ENCODE measurements around the gene DNASE2B. TPM values are rescaled to one million over a fixed set of nuclear protein-coding genes. Genes with fewer than 3 reads are reported as not detected.

DNASE2B gene
- polyA plus RNA-seq, 2 donors, result not detected

GRCh38 chr1:84407958-84408422 lies 9.7 kb downstream of the DNASE2B start:
- no peaks in the 10 kb centered on the region for H3K9me3 ChIP-seq (ENCODE audit: control insufficient read depth in 2 of 2, insufficient read depth in 1 of 2, low read depth in 1 of 2, low read length in 1 of 2)
- H3K4me3 ChIP-seq (ENCODE audit: low read depth in 1 of 2, low read length in 2 of 2), result no peak overlapping the region
- H3K27me3 ChIP-seq (ENCODE audit: control insufficient read depth in 1 of 2, insufficient read depth in 2 of 2, low read length in 2 of 2), result no peaks in the 10 kb centered on the region
- no peaks in the 10 kb centered on the region for H3K4me1 ChIP-seq (ENCODE audit: control insufficient read depth in 2 of 2, insufficient read depth in 2 of 2, low read length in 1 of 2)
- 90 to 91% methylated on average over 2 of the region's 2 CpGs for WGBS, 2 donors
- H3K36me3 ChIP-seq (ENCODE audit: control insufficient read depth in 2 of 2, insufficient read depth in 2 of 2, low read length in 1 of 2), result no peaks in the 10 kb centered on the region
- H3K27ac ChIP-seq (ENCODE audit: low read depth in 2 of 2, low read length in 1 of 2), result no peak overlapping the region

GRCh38 chr1:84409888-84410287 lies 11.6 kb downstream of the DNASE2B start:
- no peak overlapping the region for H3K4me3 ChIP-seq (ENCODE audit: low read depth in 1 of 2, low read length in 2 of 2)
- no peaks in the 10 kb centered on the region for H3K4me1 ChIP-seq (ENCODE audit: control insufficient read depth in 2 of 2, insufficient read depth in 2 of 2, low read length in 1 of 2)
- H3K27me3 ChIP-seq (ENCODE audit: control insufficient read depth in 1 of 2, insufficient read depth in 2 of 2, low read length in 2 of 2), result no peaks in the 10 kb centered on the region
- no peaks in the 10 kb centered on the region for H3K36me3 ChIP-seq (ENCODE audit: control insufficient read depth in 2 of 2, insufficient read depth in 2 of 2, low read length in 1 of 2)
- H3K9me3 ChIP-seq (ENCODE audit: control insufficient read depth in 2 of 2, insufficient read depth in 1 of 2, low read depth in 1 of 2, low read length in 1 of 2), result no peaks in the 10 kb centered on the region
- 27 to 47% methylated on average over 2 of the region's 2 CpGs for WGBS, 2 donors
- no peak overlapping the region for H3K27ac ChIP-seq (ENCODE audit: low read depth in 2 of 2, low read length in 1 of 2)

- Histone ChIP-seq H3K27ac (ENCODE audit: low read depth in 2 of 2, low read length in 1 of 2) (no peak overlapping the region), H3K9me3 (ENCODE audit: control insufficient read depth in 2 of 2, insufficient read depth in 1 of 2, low read depth in 1 of 2, low read length in 1 of 2) (no peaks in the 10 kb centered on the region), H3K27me3 (ENCODE audit: control insufficient read depth in 1 of 2, insufficient read depth in 2 of 2, low read length in 2 of 2) (no peaks in the 10 kb centered on the region), H3K4me3 (ENCODE audit: low read depth in 1 of 2, low read length in 2 of 2) (no peak overlapping the region), H3K4me1 (ENCODE audit: control insufficient read depth in 2 of 2, insufficient read depth in 2 of 2, low read length in 1 of 2) (no peaks in the 10 kb centered on the region), H3K36me3 (ENCODE audit: control insufficient read depth in 2 of 2, insufficient read depth in 2 of 2, low read length in 1 of 2) (no peaks in the 10 kb centered on the region)
- 38 to 59% methylated on average over 4 of the region's 4 CpGs for WGBS, 2 donors
Measured at GRCh38 chr1:84410328-84411095, 12.2 kb downstream of the DNASE2B start.

GRCh38 chr1:84412316-84412942 lies 14.1 kb downstream of the DNASE2B start:
- H3K4me3 ChIP-seq (ENCODE audit: low read depth in 1 of 2, low read length in 2 of 2), result no peak overlapping the region
- no peaks in the 10 kb centered on the region for H3K9me3 ChIP-seq (ENCODE audit: control insufficient read depth in 2 of 2, insufficient read depth in 1 of 2, low read depth in 1 of 2, low read length in 1 of 2)
- H3K36me3 ChIP-seq (ENCODE audit: control insufficient read depth in 2 of 2, insufficient read depth in 2 of 2, low read length in 1 of 2), result no peaks in the 10 kb centered on the region
- H3K4me1 ChIP-seq (ENCODE audit: control insufficient read depth in 2 of 2, insufficient read depth in 2 of 2, low read length in 1 of 2), result no peaks in the 10 kb centered on the region
- no peaks in the 10 kb centered on the region for H3K27me3 ChIP-seq (ENCODE audit: control insufficient read depth in 1 of 2, insufficient read depth in 2 of 2, low read length in 2 of 2)
- WGBS, 2 donors, result 76 to 79% methylated on average over 7 of the region's 7 CpGs
- H3K27ac ChIP-seq (ENCODE audit: low read depth in 2 of 2, low read length in 1 of 2), result no peak overlapping the region

DNA sequence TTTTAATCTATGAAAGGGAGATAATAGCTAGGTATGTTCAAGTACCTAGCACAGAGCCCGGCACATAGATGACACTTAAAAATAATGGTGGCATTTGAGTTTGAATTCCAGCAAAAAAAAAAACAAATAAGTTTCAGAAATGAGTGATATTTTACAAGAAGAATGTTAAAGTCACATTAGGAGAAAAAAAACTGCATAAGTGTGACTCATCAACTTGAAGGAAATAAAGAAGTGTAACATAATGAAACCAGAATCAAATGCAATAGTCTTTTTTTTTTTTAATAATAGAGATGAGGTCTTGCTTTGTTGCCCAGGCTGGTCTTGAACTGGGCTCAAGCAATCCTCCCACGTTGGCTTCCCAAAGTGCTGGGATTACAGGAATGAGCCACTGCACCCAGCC lies 17.1 kb downstream of the DNASE2B start:
- Histone ChIP-seq H3K4me1 (ENCODE audit: control insufficient read depth in 2 of 2, insufficient read depth in 2 of 2, low read length in 1 of 2) (no peaks in the 10 kb centered on the region), H3K9me3 (ENCODE audit: control insufficient read depth in 2 of 2, insufficient read depth in 1 of 2, low read depth in 1 of 2, low read length in 1 of 2) (no peaks in the 10 kb centered on the region), H3K4me3 (ENCODE audit: low read depth in 1 of 2, low read length in 2 of 2) (no peak overlapping the region), H3K27ac (ENCODE audit: low read depth in 2 of 2, low read length in 1 of 2) (no peak overlapping the region), H3K27me3 (ENCODE audit: control insufficient read depth in 1 of 2, insufficient read depth in 2 of 2, low read length in 2 of 2) (no peaks in the 10 kb centered on the region), H3K36me3 (ENCODE audit: control insufficient read depth in 2 of 2, insufficient read depth in 2 of 2, low read length in 1 of 2) (no peaks in the 10 kb centered on the region)
- 59 to 70% methylated on average over 2 of the region's 2 CpGs for whole genome bisulfite sequencing, 2 donors

GRCh38 chr1:84422909-84423308 lies 24.6 kb downstream of the DNASE2B start:
- Histone ChIP-seq H3K4me1 (ENCODE audit: control insufficient read depth in 2 of 2, insufficient read depth in 2 of 2, low read length in 1 of 2) (no peaks in the 10 kb centered on the region), H3K27ac (ENCODE audit: low read depth in 2 of 2, low read length in 1 of 2) (no peak overlapping the region), H3K4me3 (ENCODE audit: low read depth in 1 of 2, low read length in 2 of 2) (no peak overlapping the region), H3K36me3 (ENCODE audit: control insufficient read depth in 2 of 2, insufficient read depth in 2 of 2, low read length in 1 of 2) (no peaks in the 10 kb centered on the region), H3K27me3 (ENCODE audit: control insufficient read depth in 1 of 2, insufficient read depth in 2 of 2, low read length in 2 of 2) (no peaks in the 10 kb centered on the region), H3K9me3 (ENCODE audit: control insufficient read depth in 2 of 2, insufficient read depth in 1 of 2, low read depth in 1 of 2, low read length in 1 of 2) (no peaks in the 10 kb centered on the region)

DNA sequence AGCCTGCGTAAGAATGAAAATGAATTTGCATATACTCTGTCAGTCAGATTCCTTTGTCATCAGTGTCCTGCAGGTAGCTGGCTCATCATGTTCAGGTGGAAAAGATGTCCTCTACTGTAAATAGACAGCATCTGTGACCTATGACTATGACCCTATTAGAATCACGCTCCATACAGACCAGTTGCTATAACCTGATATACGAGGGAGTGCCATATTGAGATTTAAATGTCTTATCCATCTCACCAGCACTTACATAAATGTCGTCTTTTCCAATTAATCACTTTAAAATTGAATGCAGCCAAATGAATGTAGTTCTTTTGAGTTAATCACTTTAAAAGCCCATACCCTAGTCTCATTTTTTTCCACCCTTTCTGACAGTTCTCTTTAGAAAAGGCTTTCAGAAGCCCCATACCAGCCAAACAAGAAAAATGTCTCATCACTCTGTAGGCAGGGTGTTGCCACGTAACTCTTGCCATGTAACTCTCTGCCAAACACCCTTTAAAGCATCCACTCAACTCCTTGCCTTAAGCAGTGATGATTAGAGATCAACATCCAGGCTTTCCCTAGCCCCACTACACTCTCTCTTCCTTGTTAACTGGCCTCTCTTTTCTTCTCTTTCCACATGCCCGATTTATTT lies 26.3 kb downstream of the DNASE2B start:
- Histone ChIP-seq H3K36me3 (ENCODE audit: control insufficient read depth in 2 of 2, insufficient read depth in 2 of 2, low read length in 1 of 2) (no peaks in the 10 kb centered on the region), H3K9me3 (ENCODE audit: control insufficient read depth in 2 of 2, insufficient read depth in 1 of 2, low read depth in 1 of 2, low read length in 1 of 2) (no peaks in the 10 kb centered on the region), H3K4me1 (ENCODE audit: control insufficient read depth in 2 of 2, insufficient read depth in 2 of 2, low read length in 1 of 2) (no peaks in the 10 kb centered on the region), H3K4me3 (ENCODE audit: low read depth in 1 of 2, low read length in 2 of 2) (no peak overlapping the region), H3K27ac (ENCODE audit: low read depth in 2 of 2, low read length in 1 of 2) (no peak overlapping the region), H3K27me3 (ENCODE audit: control insufficient read depth in 1 of 2, insufficient read depth in 2 of 2, low read length in 2 of 2) (no peaks in the 10 kb centered on the region)
- 73 to 75% methylated on average over 6 of the region's 6 CpGs for WGBS, 2 donors

- Histone ChIP-seq H3K4me3 (ENCODE audit: low read depth in 1 of 2, low read length in 2 of 2) (no peak overlapping the region), H3K27ac (ENCODE audit: low read depth in 2 of 2, low read length in 1 of 2) (no peak overlapping the region), H3K9me3 (ENCODE audit: control insufficient read depth in 2 of 2, insufficient read depth in 1 of 2, low read depth in 1 of 2, low read length in 1 of 2) (no peaks in the 10 kb centered on the region), H3K36me3 (ENCODE audit: control insufficient read depth in 2 of 2, insufficient read depth in 2 of 2, low read length in 1 of 2) (no peaks in the 10 kb centered on the region), H3K27me3 (ENCODE audit: control insufficient read depth in 1 of 2, insufficient read depth in 2 of 2, low read length in 2 of 2) (no peaks in the 10 kb centered on the region), H3K4me1 (ENCODE audit: control insufficient read depth in 2 of 2, insufficient read depth in 2 of 2, low read length in 1 of 2) (no peaks in the 10 kb centered on the region)
- 58 to 64% methylated on average over 5 of the region's 5 CpGs for WGBS, 2 donors
Measured at GRCh38 chr1:84425150-84425896, 27.0 kb downstream of the DNASE2B start.

DNA sequence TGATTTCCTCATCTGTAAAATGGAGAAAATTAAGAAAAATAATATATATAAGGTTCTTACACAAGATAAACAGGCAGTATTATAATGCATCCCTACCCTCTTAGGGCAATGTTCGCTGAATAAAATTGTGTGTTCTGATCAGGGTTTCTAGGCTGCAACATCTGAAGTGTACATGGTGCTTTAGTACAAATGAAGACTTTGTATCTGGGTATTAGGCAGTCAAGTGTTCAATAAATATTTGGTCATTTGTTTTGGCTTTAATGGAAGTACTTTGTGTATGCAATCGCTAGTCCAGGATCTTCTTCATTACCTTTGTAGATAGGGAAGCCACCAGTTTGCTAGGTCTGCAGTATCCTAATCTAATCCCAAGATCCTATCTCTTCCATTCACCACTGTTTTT lies 28.1 kb downstream of the DNASE2B start:
- H3K36me3 ChIP-seq (ENCODE audit: control insufficient read depth in 2 of 2, insufficient read depth in 2 of 2, low read length in 1 of 2), result no peaks in the 10 kb centered on the region
- H3K27ac ChIP-seq (ENCODE audit: low read depth in 2 of 2, low read length in 1 of 2), result no peak overlapping the region
- H3K27me3 ChIP-seq (ENCODE audit: control insufficient read depth in 1 of 2, insufficient read depth in 2 of 2, low read length in 2 of 2), result no peaks in the 10 kb centered on the region
- no peaks in the 10 kb centered on the region for H3K9me3 ChIP-seq (ENCODE audit: control insufficient read depth in 2 of 2, insufficient read depth in 1 of 2, low read depth in 1 of 2, low read length in 1 of 2)
- no peak overlapping the region for H3K4me3 ChIP-seq (ENCODE audit: low read depth in 1 of 2, low read length in 2 of 2)
- WGBS, 2 donors, result 91 to 93% methylated on average over 2 of the region's 2 CpGs
- H3K4me1 ChIP-seq (ENCODE audit: control insufficient read depth in 2 of 2, insufficient read depth in 2 of 2, low read length in 1 of 2), result no peaks in the 10 kb centered on the region
